GM04503 (cell line): ENCODE data around the gene BTBD17.

Experiments
- DNase-seq: peaks from one replicate; pipeline ENCODE4 v3.0.0-alpha.2; 2012; ENCODE audit warnings: low read depth

Gene BTBD17

DNA sequence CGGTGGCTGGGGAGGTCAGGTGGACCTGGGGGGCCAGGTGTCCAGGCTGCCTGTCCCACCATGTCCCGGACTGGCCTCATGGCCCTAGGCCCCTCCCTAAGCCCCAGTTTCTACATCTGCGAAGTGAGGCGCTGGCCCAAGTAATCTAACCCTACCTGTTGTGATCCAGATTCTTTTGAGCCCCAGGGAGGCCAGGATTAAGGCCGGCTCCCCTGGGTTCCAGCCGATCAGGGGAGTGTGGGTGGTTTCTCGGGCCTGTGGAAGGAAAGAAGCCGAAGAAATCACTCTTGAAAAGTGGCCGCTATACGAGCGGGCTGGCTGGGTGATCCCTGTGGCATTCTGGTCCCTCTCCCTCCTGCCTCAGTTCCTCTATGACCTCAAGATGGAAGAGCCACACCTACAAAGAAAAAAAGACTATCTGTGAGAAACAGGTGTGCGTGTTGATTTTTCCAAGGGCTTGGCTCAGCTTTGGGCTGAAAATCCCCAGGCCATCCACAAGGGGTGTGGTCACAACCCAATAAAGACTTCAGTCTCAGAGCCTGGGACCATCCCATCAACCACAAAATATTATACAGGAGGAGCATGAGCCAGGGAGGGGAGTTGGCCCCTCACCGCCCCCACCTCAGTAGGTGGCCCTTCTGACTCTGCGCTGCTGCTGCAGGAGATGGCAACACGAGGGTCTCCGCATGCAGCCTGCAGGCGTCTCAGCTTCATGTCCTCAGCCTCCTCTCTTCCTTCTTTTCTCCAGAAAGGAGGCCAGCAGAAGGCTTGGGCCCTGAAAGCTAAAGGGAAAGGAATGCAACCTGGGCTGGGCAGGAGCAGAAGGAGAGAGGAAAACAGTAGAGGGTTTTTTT, 25.9 kb upstream of the BTBD17 start:
- no peak for DNase-seq

GRCh38 chr17:74386386-74386785, 24.7 kb upstream of the BTBD17 start:
- DNase-seq = no peak

GRCh38 chr17:74385201-74385600, 23.5 kb upstream of the BTBD17 start:
- DNase-seq = no peak

- DNase-seq = no peak
Observed at GRCh38 chr17:74383141-74383540, 21.5 kb upstream of the BTBD17 start.

DNA sequence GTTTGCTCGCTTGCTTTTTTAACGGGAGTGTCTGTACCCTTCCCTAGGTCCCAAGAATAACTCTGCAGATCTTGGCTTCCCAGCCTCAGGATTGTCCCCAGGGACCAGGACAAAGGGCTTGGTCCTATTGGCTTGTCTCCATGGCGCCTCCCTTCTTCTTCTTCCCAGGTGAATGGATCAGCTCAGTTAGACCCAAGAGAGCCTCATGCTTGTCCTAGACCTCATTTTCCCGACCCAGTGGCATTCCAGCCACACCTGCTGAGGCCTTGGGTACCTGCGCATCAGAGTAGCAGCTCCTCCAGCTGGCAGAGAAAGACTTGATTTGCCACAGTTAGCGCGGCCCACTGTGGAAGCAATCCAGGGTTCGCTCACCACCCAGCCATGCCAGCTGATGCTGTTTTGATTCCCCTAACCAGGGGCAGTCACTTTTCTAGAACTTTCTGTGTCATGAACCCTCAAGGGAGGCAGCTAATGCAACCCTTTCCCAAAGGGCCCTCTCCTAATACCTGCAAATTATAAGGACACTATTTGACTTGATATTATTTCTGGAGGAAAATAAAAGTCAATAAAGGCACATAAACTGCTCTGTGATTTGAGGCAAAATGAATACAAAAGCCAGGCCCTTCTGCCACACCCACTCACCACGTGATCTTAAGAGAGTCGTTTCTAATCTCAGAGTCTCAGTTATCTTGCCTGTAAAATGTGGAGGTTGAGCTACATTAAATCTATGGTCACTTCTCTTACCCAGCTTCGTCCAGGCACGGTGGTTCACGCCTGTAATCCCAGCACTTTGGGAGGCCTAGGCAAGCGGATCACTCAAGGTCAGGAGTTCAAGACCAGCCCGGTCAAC, 19.5 kb upstream of the BTBD17 start:
- DNase-seq = no peak

GRCh38 chr17:74380086-74380958, 18.7 kb upstream of the BTBD17 start:
- DNase-seq = no peak

DNA sequence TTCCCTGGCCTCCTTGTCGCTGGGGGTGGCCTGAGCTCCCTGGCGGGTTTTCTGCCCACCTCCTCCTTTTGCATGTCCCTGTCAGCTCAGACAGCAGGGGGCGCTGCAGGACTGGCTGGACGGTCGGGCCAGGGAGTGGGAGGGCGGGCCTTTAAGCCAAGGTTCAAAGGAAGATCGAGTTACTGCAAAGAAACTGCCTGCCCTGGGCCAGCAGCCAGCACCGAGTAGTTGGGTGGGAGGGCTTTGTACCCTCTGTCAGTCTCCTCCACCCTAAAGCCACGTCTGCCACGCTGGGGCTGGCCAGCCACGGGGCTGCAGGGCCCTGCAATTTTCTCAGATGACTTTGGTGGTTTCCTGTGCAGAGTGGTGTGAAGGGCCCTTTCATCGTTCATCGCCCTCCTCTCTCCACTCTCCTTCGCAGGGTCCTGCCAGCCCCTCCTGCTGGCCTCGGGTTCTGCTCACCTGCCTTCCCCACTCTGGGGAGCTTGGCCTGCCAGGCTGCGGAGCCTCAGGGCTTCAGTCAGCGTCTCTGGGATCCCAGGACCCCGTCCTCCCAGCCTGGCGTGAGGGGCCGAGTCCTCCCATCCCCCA, 17.9 kb upstream of the BTBD17 start:
- no peak for DNase-seq

DNA sequence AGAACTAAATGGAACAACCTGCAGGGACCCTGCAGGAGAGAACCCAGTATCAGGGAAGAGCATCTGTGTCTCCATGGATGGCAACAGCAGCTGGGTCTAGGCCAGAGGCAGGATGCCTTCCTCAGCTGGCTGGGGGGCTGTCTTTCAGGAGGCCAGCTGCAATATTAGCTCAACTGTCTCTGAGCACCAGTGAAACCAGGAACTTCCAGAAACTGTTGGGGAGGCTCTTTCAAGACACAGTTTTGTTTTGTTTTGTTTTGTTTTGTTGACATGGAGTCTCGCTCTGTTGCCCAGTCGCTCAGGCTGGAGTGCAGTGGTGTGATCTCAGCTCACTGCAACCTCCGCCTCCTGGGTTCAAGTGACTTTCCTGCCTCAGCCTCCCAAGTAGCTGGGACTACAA, 13.2 kb upstream of the BTBD17 start:
- no peak for DNase-seq

DNA sequence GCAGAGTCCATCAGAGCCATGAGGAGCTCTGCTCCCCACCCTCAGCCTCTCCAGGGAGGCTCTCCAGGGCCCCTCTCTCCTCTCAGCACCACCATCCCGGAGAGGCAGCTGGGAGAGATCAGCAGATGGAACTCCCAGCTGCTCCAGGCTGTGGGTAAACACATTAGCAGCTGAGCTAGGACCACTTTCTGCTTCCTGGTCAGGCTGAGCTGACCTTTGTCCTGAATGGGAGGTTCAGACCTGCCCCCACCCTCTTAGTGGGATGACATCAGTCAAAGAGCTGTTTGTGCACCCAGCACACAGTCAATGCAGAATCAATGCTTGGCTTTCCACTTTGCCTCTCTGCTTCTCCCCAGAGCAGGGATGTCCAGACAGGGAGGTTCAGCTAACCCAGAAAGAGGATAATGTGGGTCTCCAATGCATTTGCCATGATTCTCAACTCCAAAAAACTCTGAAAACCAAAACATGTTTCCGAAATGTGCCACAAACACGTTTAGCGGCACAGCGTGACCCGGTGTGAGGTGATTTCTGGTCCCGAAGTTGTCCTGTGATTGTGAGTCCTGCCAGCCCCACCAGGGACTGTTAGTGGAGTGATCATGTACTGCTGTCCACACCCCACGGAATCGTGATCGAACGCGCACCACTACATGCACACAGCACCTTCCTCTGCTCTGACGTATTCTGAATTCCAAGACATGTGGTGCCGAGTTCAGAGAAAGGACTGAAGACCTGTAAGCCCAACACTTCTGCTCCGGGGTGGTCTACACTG, 12.4 kb upstream of the BTBD17 start:
- no peak for DNase-seq

DNA sequence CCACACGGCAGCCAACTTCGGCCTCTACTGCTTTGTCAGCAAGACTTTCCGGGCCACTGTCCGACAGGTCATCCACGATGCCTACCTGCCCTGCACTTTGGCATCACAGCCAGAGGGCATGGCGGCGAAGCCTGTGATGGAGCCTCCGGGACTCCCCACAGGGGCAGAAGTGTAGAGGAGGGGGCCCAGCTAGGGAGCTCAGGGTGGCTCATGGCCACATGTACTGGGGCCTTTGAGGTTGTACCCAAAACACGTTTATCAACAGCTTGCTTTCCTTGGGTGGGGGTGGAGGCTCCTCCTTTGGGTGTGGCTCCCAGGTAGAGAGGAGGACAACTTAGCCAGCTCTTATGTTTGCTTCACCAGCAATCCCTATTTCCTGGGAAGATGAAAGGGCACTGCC, 10.8 kb upstream of the BTBD17 start:
- no peak for DNase-seq

DNA sequence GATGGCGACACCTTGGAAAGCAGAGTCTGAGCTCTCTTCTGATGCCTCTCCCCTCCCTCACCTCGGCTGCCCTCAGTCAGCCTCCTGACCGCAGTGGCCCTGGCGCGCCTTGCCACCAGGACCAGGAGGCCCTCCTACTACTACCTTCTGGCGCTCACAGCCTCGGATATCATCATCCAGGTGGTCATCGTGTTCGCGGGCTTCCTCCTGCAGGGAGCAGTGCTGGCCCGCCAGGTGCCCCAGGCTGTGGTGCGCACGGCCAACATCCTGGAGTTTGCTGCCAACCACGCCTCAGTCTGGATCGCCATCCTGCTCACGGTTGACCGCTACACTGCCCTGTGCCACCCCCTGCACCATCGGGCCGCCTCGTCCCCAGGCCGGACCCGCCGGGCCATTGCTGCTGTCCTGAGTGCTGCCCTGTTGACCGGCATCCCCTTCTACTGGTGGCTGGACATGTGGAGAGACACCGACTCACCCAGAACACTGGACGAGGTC, 10.0 kb upstream of the BTBD17 start:
- no peak for DNase-seq

- no peak for DNase-seq
Observed at GRCh38 chr17:74369665-74370490, 8.2 kb upstream of the BTBD17 start.

DNA sequence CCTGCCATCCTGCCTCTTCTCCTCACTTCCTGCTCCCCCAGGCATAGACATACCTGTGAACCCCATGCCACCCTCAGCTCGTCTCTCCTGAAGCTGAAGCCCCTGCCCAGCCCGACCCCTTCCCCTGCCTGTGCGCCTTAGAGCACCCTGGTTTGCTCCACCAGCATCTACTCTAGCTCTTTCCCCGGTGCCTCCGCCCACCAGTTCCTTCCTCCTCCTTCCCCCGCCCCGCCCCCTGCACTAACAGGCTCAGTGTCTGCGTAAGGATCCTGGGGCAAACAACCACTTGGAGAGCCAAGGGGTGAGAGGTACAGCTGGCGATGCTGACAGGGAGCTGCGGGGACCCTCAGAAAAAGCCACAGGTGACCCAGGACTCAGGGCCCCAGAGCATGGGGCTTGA, 7.6 kb upstream of the BTBD17 start:
- no peak for DNase-seq

DNA sequence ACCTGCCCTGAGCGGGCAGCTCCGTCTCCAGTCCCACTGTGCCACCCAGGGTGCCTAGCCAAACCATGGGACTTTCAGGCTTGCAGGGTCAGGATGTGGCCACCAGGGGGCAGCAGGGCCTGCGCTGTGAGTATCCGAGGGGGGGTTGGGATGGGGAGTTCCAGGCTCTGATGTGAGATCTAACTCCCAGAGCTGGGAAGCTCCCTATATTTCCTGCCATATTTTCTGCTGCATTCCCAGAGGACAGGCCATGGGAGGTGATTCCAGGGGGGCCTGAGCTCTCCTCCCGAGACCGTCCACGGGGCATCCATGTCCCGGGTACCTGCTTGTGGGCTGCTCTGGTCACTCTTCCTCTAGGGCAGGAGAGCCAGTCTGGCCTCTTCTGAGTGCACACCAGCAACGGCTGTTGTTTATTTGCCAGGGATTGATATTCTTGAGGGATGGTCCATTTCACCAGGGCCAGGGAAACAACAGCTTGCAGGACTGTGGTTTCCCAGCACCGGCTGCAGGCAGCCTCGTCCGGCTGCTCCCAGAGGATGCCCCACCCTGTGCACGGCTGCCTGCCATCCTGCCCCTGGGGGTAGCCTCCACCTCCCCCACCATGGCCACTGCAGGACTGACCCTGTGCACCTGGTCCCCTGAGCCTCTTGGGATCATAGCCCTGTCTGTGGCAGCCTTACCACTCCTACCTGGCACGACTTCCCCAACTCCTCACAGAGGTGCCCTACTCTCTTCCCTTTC, 6.8 kb upstream of the BTBD17 start:
- no peak for DNase-seq

- no peak for DNase-seq
Observed at GRCh38 chr17:74367206-74367605, 5.5 kb upstream of the BTBD17 start, which contains the start of gene GPR142. TSS of gene GPR142 (plus strand) at chr17:74367506. CDS start at chr17:74369541, 2,035 bp downstream.

DNA sequence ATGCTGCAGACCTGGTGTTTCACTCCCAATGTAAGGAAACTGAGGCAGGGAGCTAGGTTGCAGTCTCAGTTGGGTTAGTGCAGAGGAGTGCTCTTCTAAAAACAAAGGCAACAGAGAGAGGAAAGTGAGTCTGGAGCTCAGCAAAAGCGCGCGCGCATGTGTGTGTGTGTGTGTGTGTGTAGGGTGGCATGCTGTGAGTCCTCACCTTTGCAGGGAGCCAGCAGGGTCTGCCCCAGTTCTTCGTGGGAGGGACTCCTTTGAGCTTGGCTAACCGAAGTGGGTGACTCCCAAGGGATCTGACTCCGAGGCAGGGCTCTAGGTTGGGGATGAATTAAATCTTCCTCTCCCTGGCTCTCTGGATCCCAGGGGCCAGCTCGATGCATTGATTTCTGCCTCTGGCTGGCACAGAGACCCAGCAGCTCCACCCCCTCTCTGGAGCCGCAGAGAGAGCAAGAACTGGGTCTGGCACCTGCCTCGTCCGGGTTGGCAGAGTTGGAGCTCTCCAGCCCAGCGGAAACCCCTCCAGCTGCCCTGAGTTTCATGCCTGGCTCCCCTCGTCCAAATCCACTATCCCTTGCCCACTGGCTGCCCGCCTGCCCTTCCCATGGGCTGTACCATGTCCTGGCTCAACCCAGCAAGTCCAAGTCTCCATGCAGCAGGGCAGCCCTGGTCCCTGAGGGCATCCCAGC, 1.3 kb upstream of the BTBD17 start:
- DNase-seq = no peak

- no peak for DNase-seq
Observed at GRCh38 chr17:74362069-74362405, 369 bp upstream of the BTBD17 start.

DNA sequence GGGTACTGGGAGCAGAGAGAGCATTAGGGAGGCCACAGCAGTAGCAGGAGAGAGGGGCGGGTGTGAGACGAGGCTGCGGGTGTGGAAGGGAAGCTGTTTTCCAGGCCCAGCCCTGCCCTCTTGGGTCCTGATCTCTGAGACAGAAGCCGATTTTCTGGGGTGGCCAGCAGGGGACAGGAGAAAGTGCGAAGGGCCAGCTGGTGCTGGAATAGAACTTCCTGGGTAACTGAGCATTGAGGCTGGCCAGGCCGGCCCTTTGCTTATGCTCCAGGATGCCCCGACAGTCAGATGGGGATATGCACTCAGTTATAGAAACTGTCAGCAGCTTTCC, 804 bp downstream of the BTBD17 start:
- DNase-seq = no peak

- DNase-seq = no peak
Observed at GRCh38 chr17:74359916-74360315, 1.8 kb downstream of the BTBD17 start.
